Natural killer cell (primary cell): ENCODE data around the gene GPR173. TPM values are rescaled to one million over a fixed set of nuclear protein-coding genes. Genes with fewer than 3 reads are reported as not detected.
A peak's percentile ranks its signal among the peaks of the same experiment; 100 is the strongest.

Source experiments
- ATAC-seq, 3 donors: fragments of 150-1000 bp in 2 of 3; fragments of 200-7000 bp in 1 of 3; cut with Tn5 transposase; 1 replicate in 1 of 3; 2 replicates in 2 of 3; pipeline ENCODE4 v1.10.0; 2021; ENCODE audit warnings: mild to moderate bottlenecking in 2 of 3, moderate library complexity in 2 of 3
- DNase-seq, 2 donors: peaks; one replicate each; pipeline versions ENCODE4 v3.0.0 to v3.0.0-alpha.2; 2013 to 2021; ENCODE audit warnings: mixed read lengths in 1 of 2
- H3K27ac ChIP-seq: one replicate; pipeline ENCODE4 v1.5.1; 2013; ENCODE audit warnings: mild to moderate bottlenecking, low read length
- H3K27me3 ChIP-seq: one replicate; pipeline ENCODE4 v1.6.1; 2013; ENCODE audit warnings: low read length; ENCODE audit not compliant: control insufficient read depth, insufficient read depth
- H3K36me3 ChIP-seq: one replicate; pipeline ENCODE4 v1.6.1; 2013; ENCODE audit warnings: low read length; ENCODE audit not compliant: control insufficient read depth, insufficient read depth
- H3K4me1 ChIP-seq: one replicate; pipeline ENCODE4 v1.6.1; 2013; ENCODE audit warnings: low read length; ENCODE audit not compliant: control insufficient read depth, insufficient read depth
- H3K4me3 ChIP-seq: one replicate; pipeline ENCODE4 v1.5.1; 2013; ENCODE audit warnings: low read length
- H3K9me3 ChIP-seq: one replicate; pipeline ENCODE4 v1.6.1; 2013; ENCODE audit warnings: low read length; ENCODE audit not compliant: control insufficient read depth, insufficient read depth
- H3K27ac Mint-ChIP-seq, 2 donors: one replicate each; pipeline ENCODE4 v1.8.0; 2022; ENCODE audit warnings: mild to moderate bottlenecking in 2 of 2, mixed read lengths in 2 of 2, moderate library complexity in 1 of 2
- H3K27me3 Mint-ChIP-seq, 2 donors: one replicate each; pipeline ENCODE4 v1.8.0; 2022; ENCODE audit warnings: low read depth in 2 of 2, mixed read lengths in 2 of 2
- H3K36me3 Mint-ChIP-seq: one replicate; pipeline ENCODE4 v1.8.0; 2022; ENCODE audit warnings: mixed read lengths
- H3K4me1 Mint-ChIP-seq, 2 donors: one replicate each; pipeline ENCODE4 v1.8.0; 2022; ENCODE audit warnings: mixed read lengths in 2 of 2
- H3K4me3 Mint-ChIP-seq: one replicate; pipeline ENCODE4 v1.8.0; 2022; ENCODE audit warnings: mild to moderate bottlenecking, moderate library complexity, mixed read lengths
- H3K9me3 Mint-ChIP-seq, 2 donors: one replicate each; pipeline ENCODE4 v1.8.0; 2022; ENCODE audit warnings: mixed read lengths in 2 of 2
- WGBS: methylation state at CpG from one replicate; pipeline ENCODE4 v1.1.7; 2013; ENCODE audit warnings: missing lambda C conversion rate; ENCODE audit not compliant: insufficient coverage; 5-methylcytosine and 5-hydroxymethylcytosine counted together
- intact Hi-C: fragments of 100-400 bp; cut with micrococcal nuclease; formaldehyde crosslinking; loops from one replicate; pipeline ENCODE4 v1.14.2; 2022
- total RNA-seq, 4 donors: library from RNA; stranded (reverse); fragments of 120-200 nt in 1 of 4; gene quantifications; one replicate each; pipeline versions ENCODE4 v1.2.3 to v1.2.4, GENCODE V29; 2013 to 2022
- TF ChIP-seq, protein P1 (sequence below): fragments of 200-600 bp; IDR thresholded peaks from one replicate; pipeline ENCODE4 v1.8.0; 2022; ENCODE audit warnings: antibody characterized with exemption

GPR173 gene
- total RNA-seq, 3 donors from 2014 or later (not counting 1 experiment from before 2014, with no cell fraction given), result 0.48 TPM; not detected in 2

DNA sequence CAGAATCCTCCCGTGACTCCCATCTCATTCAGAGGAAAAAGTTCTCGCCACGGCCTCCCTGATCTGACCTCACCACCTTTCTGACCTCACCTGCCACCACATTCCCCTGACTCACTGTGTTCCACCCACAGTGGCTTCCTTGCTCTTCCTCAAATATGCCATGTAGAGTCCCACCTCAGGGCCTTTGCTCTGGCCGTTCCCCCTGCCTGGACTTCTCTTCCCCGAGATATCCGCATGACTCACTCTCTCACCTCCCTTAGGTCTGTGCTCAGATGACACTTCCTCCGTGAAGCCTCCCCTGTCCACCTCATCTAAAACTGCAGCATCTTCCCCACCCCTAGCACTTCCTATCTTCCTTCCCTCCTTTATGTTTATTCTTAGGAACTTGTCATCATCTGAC, 26.4 kb downstream of the GPR173 start:
- Histone ChIP-seq H3K4me3 (no peak overlapping the region), H3K36me3 (no peaks in the 10 kb centered on the region), H3K27ac (no peak overlapping the region), H3K27me3 (no peaks in the 10 kb centered on the region), H3K9me3 (no peaks in the 10 kb centered on the region), H3K4me1 (peaks cover 10% of the 10 kb centered on the region)
- WGBS, result 73% methylated on average over 7 of the region's 7 CpGs
- Mint-ChIP-seq H3K4me3 (no peak overlapping the region), H3K27ac (peak overlapping the region in 1 of 2 donors; percentile 8), H3K36me3 (no peaks in the 10 kb centered on the region), H3K4me1 (peaks cover 12 to 21% of the 10 kb centered on the region in 2 donors), H3K27me3 (no peaks in the 10 kb centered on the region), H3K9me3 (no peaks in the 10 kb centered on the region)
- TF ChIP-seq, protein P1, sequence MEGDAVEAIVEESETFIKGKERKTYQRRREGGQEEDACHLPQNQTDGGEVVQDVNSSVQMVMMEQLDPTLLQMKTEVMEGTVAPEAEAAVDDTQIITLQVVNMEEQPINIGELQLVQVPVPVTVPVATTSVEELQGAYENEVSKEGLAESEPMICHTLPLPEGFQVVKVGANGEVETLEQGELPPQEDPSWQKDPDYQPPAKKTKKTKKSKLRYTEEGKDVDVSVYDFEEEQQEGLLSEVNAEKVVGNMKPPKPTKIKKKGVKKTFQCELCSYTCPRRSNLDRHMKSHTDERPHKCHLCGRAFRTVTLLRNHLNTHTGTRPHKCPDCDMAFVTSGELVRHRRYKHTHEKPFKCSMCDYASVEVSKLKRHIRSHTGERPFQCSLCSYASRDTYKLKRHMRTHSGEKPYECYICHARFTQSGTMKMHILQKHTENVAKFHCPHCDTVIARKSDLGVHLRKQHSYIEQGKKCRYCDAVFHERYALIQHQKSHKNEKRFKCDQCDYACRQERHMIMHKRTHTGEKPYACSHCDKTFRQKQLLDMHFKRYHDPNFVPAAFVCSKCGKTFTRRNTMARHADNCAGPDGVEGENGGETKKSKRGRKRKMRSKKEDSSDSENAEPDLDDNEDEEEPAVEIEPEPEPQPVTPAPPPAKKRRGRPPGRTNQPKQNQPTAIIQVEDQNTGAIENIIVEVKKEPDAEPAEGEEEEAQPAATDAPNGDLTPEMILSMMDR, result no peak
- ATAC-seq (peak in 1 of 3 donors; percentile 38), DNase-seq (no peak)
- intact Hi-C loops, result no loop called here

DNA sequence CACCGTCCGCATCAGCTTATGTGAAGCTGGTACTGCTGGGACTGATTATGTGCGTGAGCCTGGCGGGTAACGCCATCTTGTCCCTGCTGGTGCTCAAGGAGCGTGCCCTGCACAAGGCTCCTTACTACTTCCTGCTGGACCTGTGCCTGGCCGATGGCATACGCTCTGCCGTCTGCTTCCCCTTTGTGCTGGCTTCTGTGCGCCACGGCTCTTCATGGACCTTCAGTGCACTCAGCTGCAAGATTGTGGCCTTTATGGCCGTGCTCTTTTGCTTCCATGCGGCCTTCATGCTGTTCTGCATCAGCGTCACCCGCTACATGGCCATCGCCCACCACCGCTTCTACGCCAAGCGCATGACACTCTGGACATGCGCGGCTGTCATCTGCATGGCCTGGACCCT, 28.1 kb downstream of the GPR173 start:
- DNase-seq, result no peak
- H3K4me3 ChIP-seq, result no peak overlapping the region
- TF ChIP-seq, protein P1, result no peak
- Mint-ChIP-seq H3K4me1 (peaks cover 13 to 25% of the 10 kb centered on the region in 2 donors), H3K27ac (no peak overlapping the region), H3K27me3 (no peaks in the 10 kb centered on the region), H3K36me3 (no peaks in the 10 kb centered on the region), H3K9me3 (no peaks in the 10 kb centered on the region), H3K4me3 (no peak overlapping the region)
- intact Hi-C loops, result no loop called here
- H3K9me3 ChIP-seq, result no peaks in the 10 kb centered on the region
- no peak overlapping the region for H3K27ac ChIP-seq
- H3K4me1 ChIP-seq, result peaks cover 16% of the 10 kb centered on the region
- no peaks in the 10 kb centered on the region for H3K36me3 ChIP-seq
- 96% methylated on average over 21 of the region's 21 CpGs for WGBS
- ATAC-seq, result no peak
- no peaks in the 10 kb centered on the region for H3K27me3 ChIP-seq

DNA sequence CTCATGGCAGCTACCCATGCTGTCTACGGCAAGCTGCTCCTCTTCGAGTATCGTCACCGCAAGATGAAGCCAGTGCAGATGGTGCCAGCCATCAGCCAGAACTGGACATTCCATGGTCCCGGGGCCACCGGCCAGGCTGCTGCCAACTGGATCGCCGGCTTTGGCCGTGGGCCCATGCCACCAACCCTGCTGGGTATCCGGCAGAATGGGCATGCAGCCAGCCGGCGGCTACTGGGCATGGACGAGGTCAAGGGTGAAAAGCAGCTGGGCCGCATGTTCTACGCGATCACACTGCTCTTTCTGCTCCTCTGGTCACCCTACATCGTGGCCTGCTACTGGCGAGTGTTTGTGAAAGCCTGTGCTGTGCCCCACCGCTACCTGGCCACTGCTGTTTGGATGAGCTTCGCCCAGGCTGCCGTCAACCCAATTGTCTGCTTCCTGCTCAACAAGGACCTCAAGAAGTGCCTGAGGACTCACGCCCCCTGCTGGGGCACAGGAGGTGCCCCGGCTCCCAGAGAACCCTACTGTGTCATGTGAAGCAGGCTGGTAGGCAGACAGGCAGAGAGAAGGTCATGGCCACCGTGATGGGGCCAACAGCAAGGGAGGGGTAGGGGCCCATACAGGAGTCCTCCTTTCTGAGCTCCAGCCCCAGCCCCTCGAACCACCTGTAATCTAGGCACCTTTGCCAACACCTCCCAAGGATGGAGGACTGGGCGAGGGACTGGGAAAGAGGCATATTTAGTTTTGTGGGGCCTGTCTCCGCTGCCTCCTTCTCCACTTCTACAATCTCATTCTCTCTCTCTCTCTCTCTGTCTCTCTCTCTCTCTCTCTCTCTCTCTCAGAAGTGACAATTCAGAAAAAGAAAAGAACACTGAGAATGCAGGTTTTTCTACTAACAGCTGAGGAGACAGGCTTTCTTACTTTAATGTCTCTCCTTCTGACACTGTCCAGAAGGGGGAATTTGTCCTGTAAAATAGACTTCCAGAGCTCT, 28.9 kb downstream of the GPR173 start:
- H3K27ac ChIP-seq, result no peak overlapping the region
- DNase-seq (peak in 1 of 2 donors; percentile 45), ATAC-seq (no peak)
- H3K27me3 Mint-ChIP-seq, result no peaks in the 10 kb centered on the region
- no peaks in the 10 kb centered on the region for H3K36me3 Mint-ChIP-seq
- 92% methylated on average over 25 of the region's 27 CpGs for WGBS
- H3K4me3 ChIP-seq, result no peak overlapping the region
- no peaks in the 10 kb centered on the region for H3K9me3 Mint-ChIP-seq
- no peak overlapping the region for H3K4me3 Mint-ChIP-seq
- TF ChIP-seq, protein P1, result no peak
- intact Hi-C loops, result no loop called here
- peaks cover 6 to 23% of the 10 kb centered on the region in 2 donors for H3K4me1 Mint-ChIP-seq
- H3K4me1 ChIP-seq, result peaks cover 10% of the 10 kb centered on the region
- peak overlapping the region in 1 of 2 donors; percentile 65 for H3K27ac Mint-ChIP-seq
- H3K36me3 ChIP-seq, result no peaks in the 10 kb centered on the region
- H3K27me3 ChIP-seq, result no peaks in the 10 kb centered on the region
- H3K9me3 ChIP-seq, result no peaks in the 10 kb centered on the region
